Adrenal gland (tissue), 5 donors: ENCODE data around the gene MXRA7.

Experiments used
- CTCF ChIP-seq, 6 experiments: fragments of 450-650 bp in 4 of 6; fragments of 200-600 bp in 2 of 6; sonication (generic) in 1 of 6; IDR thresholded peaks; 1 replicate in 5 of 6; 2 replicates in 1 of 6; pipeline versions ENCODE4 v1.5.1 to v1.8.0; 2016 to 2021; ENCODE audit warnings: antibody characterized with exemption in 6 of 6, mild to moderate bottlenecking in 2 of 6, moderate library complexity in 1 of 6
- POLR2A ChIP-seq, 2 donors: fragments of 450-650 bp; IDR thresholded peaks; one replicate each; pipeline ENCODE4 v1.6.1; 2017; ENCODE audit warnings: antibody characterized with exemption in 2 of 2, mild to moderate bottlenecking in 2 of 2, moderate library complexity in 1 of 2
- donor health status: DM: no; HTN: no; CAD: no.

GRCh38 chr17:76641501-76641900, 69.3 kb downstream of the MXRA7 start:
- TF ChIP-seq CTCF (IDR thresholded peaks at IDR 0.05) (no peak), POLR2A (IDR thresholded peaks at IDR 0.05) (no peak)
